Stimulated activated naive CD8-positive, alpha-beta T cell treated with anti-CD3 and anti-CD28 coated beads, Interleukin-15, Interleukin-2, amounts not matched to agents 100 ng/mL and 50 ng/mL, for 24 hours (primary cell): ENCODE results near the gene LYPD6.

Experiments
- H3K27ac Mint-ChIP-seq: one replicate; pipeline ENCODE4 v1.8.0; 2021; ENCODE audit warnings: mild to moderate bottlenecking, mixed read lengths
- H3K27me3 Mint-ChIP-seq: one replicate; pipeline ENCODE4 v1.8.0; 2021; ENCODE audit warnings: mixed read lengths
- H3K36me3 Mint-ChIP-seq: one replicate; pipeline ENCODE4 v1.8.0; 2021; ENCODE audit warnings: low read depth, mixed read lengths
- H3K4me1 Mint-ChIP-seq: one replicate; pipeline ENCODE4 v1.8.0; 2021; ENCODE audit warnings: low read depth, mixed read lengths
- H3K4me3 Mint-ChIP-seq: one replicate; pipeline ENCODE4 v1.8.0; 2021; ENCODE audit warnings: mild to moderate bottlenecking, mixed read lengths
- H3K9me3 Mint-ChIP-seq: one replicate; pipeline ENCODE4 v1.8.0; 2021; ENCODE audit warnings: mixed read lengths

LYPD6 gene

GRCh38 chr2:149410701-149411484 lies 80.5 kb downstream of the LYPD6 start:
- peaks cover 10% of the 10 kb centered on the region for H3K27me3 Mint-ChIP-seq
- H3K36me3 Mint-ChIP-seq = no peaks in the 10 kb centered on the region
- no peak overlapping the region for H3K4me3 Mint-ChIP-seq
- H3K4me1 Mint-ChIP-seq = no peaks in the 10 kb centered on the region
- no peak overlapping the region for H3K27ac Mint-ChIP-seq
- H3K9me3 Mint-ChIP-seq = peaks cover 3% of the 10 kb centered on the region

- Mint-ChIP-seq H3K4me1 (no peaks in the 10 kb centered on the region), H3K27ac (no peak overlapping the region), H3K4me3 (no peak overlapping the region), H3K9me3 (no peaks in the 10 kb centered on the region), H3K36me3 (no peaks in the 10 kb centered on the region), H3K27me3 (peaks cover 10% of the 10 kb centered on the region)
Measured at GRCh38 chr2:149413487-149413886, 83.1 kb downstream of the LYPD6 start.

GRCh38 chr2:149415086-149415485 lies 84.7 kb downstream of the LYPD6 start:
- H3K27ac Mint-ChIP-seq = no peak overlapping the region
- no peaks in the 10 kb centered on the region for H3K9me3 Mint-ChIP-seq
- no peaks in the 10 kb centered on the region for H3K36me3 Mint-ChIP-seq
- no peak overlapping the region for H3K4me3 Mint-ChIP-seq
- peaks cover 10% of the 10 kb centered on the region for H3K27me3 Mint-ChIP-seq
- H3K4me1 Mint-ChIP-seq = no peaks in the 10 kb centered on the region

- H3K4me3 Mint-ChIP-seq = no peak overlapping the region
- H3K27me3 Mint-ChIP-seq = peaks cover 15% of the 10 kb centered on the region
- no peaks in the 10 kb centered on the region for H3K36me3 Mint-ChIP-seq
- no peak overlapping the region for H3K27ac Mint-ChIP-seq
- H3K9me3 Mint-ChIP-seq = no peaks in the 10 kb centered on the region
- H3K4me1 Mint-ChIP-seq = no peaks in the 10 kb centered on the region
Measured at GRCh38 chr2:149418065-149418464, 87.7 kb downstream of the LYPD6 start.

- Mint-ChIP-seq H3K9me3 (no peaks in the 10 kb centered on the region), H3K27ac (no peak overlapping the region), H3K4me1 (no peaks in the 10 kb centered on the region), H3K36me3 (no peaks in the 10 kb centered on the region), H3K27me3 (peaks cover 5% of the 10 kb centered on the region), H3K4me3 (no peak overlapping the region)
Measured at GRCh38 chr2:149420053-149420963, 89.9 kb downstream of the LYPD6 start.

- no peak overlapping the region for H3K27ac Mint-ChIP-seq
- H3K27me3 Mint-ChIP-seq = peaks cover 10% of the 10 kb centered on the region
- H3K36me3 Mint-ChIP-seq = no peaks in the 10 kb centered on the region
- no peaks in the 10 kb centered on the region for H3K4me1 Mint-ChIP-seq
- no peaks in the 10 kb centered on the region for H3K9me3 Mint-ChIP-seq
- H3K4me3 Mint-ChIP-seq = no peak overlapping the region
Measured at GRCh38 chr2:149421791-149422190, 91.4 kb downstream of the LYPD6 start.

- no peaks in the 10 kb centered on the region for H3K36me3 Mint-ChIP-seq
- H3K27me3 Mint-ChIP-seq = peaks cover 10% of the 10 kb centered on the region
Measured at GRCh38 chr2:149422337-149422990, 92.1 kb downstream of the LYPD6 start.

GRCh38 chr2:149422991-149423338 lies 92.6 kb downstream of the LYPD6 start:
- Mint-ChIP-seq H3K4me1 (no peaks in the 10 kb centered on the region), H3K4me3 (no peak overlapping the region), H3K27ac (no peak overlapping the region), H3K27me3 (peaks cover 10% of the 10 kb centered on the region), H3K9me3 (no peaks in the 10 kb centered on the region), H3K36me3 (no peaks in the 10 kb centered on the region)

More at GRCh38 chr2:149422337-149422990, 92.1 kb downstream of the LYPD6 start:
- Mint-ChIP-seq H3K4me1 (no peaks in the 10 kb centered on the region), H3K9me3 (no peaks in the 10 kb centered on the region), H3K27ac (no peak overlapping the region), H3K4me3 (no peak overlapping the region)

- H3K27ac Mint-ChIP-seq = no peak overlapping the region
- H3K9me3 Mint-ChIP-seq = no peaks in the 10 kb centered on the region
- H3K36me3 Mint-ChIP-seq = no peaks in the 10 kb centered on the region
- no peaks in the 10 kb centered on the region for H3K4me1 Mint-ChIP-seq
- H3K27me3 Mint-ChIP-seq = peaks cover 10% of the 10 kb centered on the region
- H3K4me3 Mint-ChIP-seq = no peak overlapping the region
Measured at GRCh38 chr2:149423630-149424029, 93.2 kb downstream of the LYPD6 start.

GRCh38 chr2:149427387-149427786 lies 97.0 kb downstream of the LYPD6 start:
- Mint-ChIP-seq H3K36me3 (no peaks in the 10 kb centered on the region), H3K4me3 (no peak overlapping the region), H3K9me3 (no peaks in the 10 kb centered on the region), H3K4me1 (no peaks in the 10 kb centered on the region), H3K27me3 (peaks cover 9% of the 10 kb centered on the region), H3K27ac (no peak overlapping the region)

- no peaks in the 10 kb centered on the region for H3K4me1 Mint-ChIP-seq
- H3K27ac Mint-ChIP-seq = no peak overlapping the region
- no peaks in the 10 kb centered on the region for H3K9me3 Mint-ChIP-seq
- H3K27me3 Mint-ChIP-seq = peaks cover 5% of the 10 kb centered on the region
- no peaks in the 10 kb centered on the region for H3K36me3 Mint-ChIP-seq
- H3K4me3 Mint-ChIP-seq = no peak overlapping the region
Measured at GRCh38 chr2:149428783-149429182, 98.4 kb downstream of the LYPD6 start.

GRCh38 chr2:149430743-149431736 lies 100.7 kb downstream of the LYPD6 start:
- Mint-ChIP-seq H3K4me1 (no peaks in the 10 kb centered on the region), H3K27ac (no peak overlapping the region), H3K9me3 (no peaks in the 10 kb centered on the region), H3K27me3 (peaks cover 5% of the 10 kb centered on the region), H3K4me3 (no peak overlapping the region), H3K36me3 (no peaks in the 10 kb centered on the region)

- H3K9me3 Mint-ChIP-seq = no peaks in the 10 kb centered on the region
- H3K27ac Mint-ChIP-seq = no peak overlapping the region
- H3K4me3 Mint-ChIP-seq = no peak overlapping the region
- peaks cover 5% of the 10 kb centered on the region for H3K27me3 Mint-ChIP-seq
- H3K36me3 Mint-ChIP-seq = no peaks in the 10 kb centered on the region
- no peaks in the 10 kb centered on the region for H3K4me1 Mint-ChIP-seq
Measured at GRCh38 chr2:149438330-149438960, 108.1 kb downstream of the LYPD6 start.

GRCh38 chr2:149441255-149441654 lies 110.9 kb downstream of the LYPD6 start:
- H3K4me3 Mint-ChIP-seq = no peak overlapping the region
- peaks cover 5% of the 10 kb centered on the region for H3K27me3 Mint-ChIP-seq
- H3K4me1 Mint-ChIP-seq = no peaks in the 10 kb centered on the region
- no peak overlapping the region for H3K27ac Mint-ChIP-seq
- H3K9me3 Mint-ChIP-seq = no peaks in the 10 kb centered on the region
- H3K36me3 Mint-ChIP-seq = no peaks in the 10 kb centered on the region
